ENCODE measurements around the gene FAM219A.

FAM219A gene

DNA sequence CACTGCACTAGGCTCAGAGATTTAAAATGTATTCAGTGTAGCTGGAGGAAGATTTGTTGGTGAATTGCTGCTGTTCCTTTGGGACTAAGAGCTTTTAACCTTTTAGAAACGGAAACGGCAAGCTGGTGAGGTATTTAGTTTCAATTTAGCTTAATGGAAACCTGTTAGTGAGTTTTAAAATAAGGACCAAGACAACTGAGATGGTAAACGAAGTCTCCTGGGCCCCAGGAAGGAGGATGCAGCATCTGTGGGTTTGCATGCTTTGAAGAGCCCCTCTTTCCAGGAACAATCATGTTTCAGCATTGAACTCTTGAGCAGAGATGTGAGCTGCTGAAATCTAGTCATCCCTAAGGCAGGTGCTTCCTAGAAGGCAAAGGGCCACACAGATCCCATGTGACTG, 16.7 kb upstream of the FAM219A start:
- H3K27me3 ChIP-seq (ENCODE audit: insufficient read depth, low read length), result no peaks in the 10 kb centered on the region
- peaks cover 27% of the 10 kb centered on the region for H3K4me1 ChIP-seq (ENCODE audit: insufficient read depth, low read length)
- no peak overlapping the region for H3K4me3 ChIP-seq (ENCODE audit: low read length)
- H2AFZ ChIP-seq (ENCODE audit: low read depth, low read length), result no peak overlapping the region
- H3K36me3 ChIP-seq (ENCODE audit: insufficient read depth, low read length), result no peaks in the 10 kb centered on the region
- no peaks in the 10 kb centered on the region for H3K9me3 ChIP-seq (ENCODE audit: low read length)

DNA sequence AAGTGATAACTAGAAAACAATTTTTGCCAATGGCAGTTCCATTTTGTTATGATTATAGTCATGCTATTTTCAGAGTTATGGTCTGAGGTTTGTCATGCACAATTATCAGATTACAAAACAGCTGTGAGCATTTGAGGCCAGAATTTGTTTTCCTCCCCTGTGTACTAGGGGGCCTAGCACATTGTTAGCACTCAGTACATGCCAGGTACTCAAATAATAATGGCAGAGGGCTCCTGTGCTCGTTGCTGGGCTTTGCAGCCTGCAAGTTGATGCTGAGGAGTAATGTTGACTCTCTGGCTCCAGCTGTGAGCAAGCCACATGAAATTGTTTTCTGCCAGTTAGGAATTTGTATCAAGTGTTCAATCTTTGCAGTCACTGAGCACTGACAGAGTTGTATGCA, 7.1 kb upstream of the FAM219A start:
- no peaks in the 10 kb centered on the region for H3K27me3 ChIP-seq (ENCODE audit: insufficient read depth, low read length)
- H3K36me3 ChIP-seq (ENCODE audit: insufficient read depth, low read length), result no peaks in the 10 kb centered on the region
- no peaks in the 10 kb centered on the region for H3K9me3 ChIP-seq (ENCODE audit: low read length)
- H2AFZ ChIP-seq (ENCODE audit: low read depth, low read length), result no peak overlapping the region
- H3K4me1 ChIP-seq (ENCODE audit: insufficient read depth, low read length), result peaks cover 54% of the 10 kb centered on the region
- H3K4me3 ChIP-seq (ENCODE audit: low read length), result no peak overlapping the region

DNA sequence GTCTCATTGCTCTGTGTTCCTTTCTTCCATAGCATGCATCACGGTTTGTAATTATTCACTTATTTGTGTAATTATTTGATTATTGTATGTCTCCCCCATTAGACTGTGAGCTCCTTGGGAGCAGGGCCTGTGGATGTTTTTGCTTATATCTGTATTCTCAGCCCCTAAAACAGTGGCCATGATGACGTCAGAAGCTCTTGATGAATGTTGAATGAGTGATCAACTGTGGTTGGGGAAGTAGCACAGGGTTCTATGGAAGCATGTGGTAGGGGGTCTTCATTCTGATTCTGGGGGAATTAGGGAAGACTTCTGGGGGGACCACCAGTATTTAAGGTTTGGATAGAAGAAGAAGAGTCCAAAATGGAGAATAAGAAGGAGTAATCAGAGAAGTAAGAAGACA, 6.2 kb upstream of the FAM219A start:
- Histone ChIP-seq H3K4me3 (ENCODE audit: low read length) (no peak overlapping the region), H3K27me3 (ENCODE audit: insufficient read depth, low read length) (no peaks in the 10 kb centered on the region), H3K9me3 (ENCODE audit: low read length) (no peaks in the 10 kb centered on the region)

DNA sequence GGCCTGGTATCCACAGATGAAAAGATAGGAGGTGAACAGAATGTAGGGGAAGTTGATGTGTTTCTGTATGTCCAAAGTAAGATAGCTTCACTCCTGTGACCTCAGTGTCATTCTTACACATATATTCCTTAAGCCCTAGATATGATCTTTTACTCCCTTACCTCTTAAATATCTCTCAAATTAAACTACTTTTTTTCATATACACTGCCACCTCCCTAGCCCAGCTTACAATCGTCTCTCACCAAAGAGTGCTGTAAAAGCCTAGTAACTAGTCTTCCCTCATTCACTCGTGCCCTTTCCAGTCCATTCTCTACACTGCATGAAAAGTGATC, 5.5 kb upstream of the FAM219A start:
- Histone ChIP-seq H2AFZ (ENCODE audit: low read depth, low read length) (no peak overlapping the region), H3K4me1 (ENCODE audit: insufficient read depth, low read length) (peaks cover 66% of the 10 kb centered on the region), H3K9me3 (ENCODE audit: low read length) (no peaks in the 10 kb centered on the region), H3K36me3 (ENCODE audit: insufficient read depth, low read length) (no peaks in the 10 kb centered on the region), H3K4me3 (ENCODE audit: low read length) (no peak overlapping the region), H3K27me3 (ENCODE audit: insufficient read depth, low read length) (no peaks in the 10 kb centered on the region)

More for the DNA sequence above, 6.2 kb upstream of the FAM219A start:
- Histone ChIP-seq H3K36me3 (ENCODE audit: insufficient read depth, low read length) (no peaks in the 10 kb centered on the region), H2AFZ (ENCODE audit: low read depth, low read length) (no peak overlapping the region), H3K4me1 (ENCODE audit: insufficient read depth, low read length) (peaks cover 59% of the 10 kb centered on the region)

DNA sequence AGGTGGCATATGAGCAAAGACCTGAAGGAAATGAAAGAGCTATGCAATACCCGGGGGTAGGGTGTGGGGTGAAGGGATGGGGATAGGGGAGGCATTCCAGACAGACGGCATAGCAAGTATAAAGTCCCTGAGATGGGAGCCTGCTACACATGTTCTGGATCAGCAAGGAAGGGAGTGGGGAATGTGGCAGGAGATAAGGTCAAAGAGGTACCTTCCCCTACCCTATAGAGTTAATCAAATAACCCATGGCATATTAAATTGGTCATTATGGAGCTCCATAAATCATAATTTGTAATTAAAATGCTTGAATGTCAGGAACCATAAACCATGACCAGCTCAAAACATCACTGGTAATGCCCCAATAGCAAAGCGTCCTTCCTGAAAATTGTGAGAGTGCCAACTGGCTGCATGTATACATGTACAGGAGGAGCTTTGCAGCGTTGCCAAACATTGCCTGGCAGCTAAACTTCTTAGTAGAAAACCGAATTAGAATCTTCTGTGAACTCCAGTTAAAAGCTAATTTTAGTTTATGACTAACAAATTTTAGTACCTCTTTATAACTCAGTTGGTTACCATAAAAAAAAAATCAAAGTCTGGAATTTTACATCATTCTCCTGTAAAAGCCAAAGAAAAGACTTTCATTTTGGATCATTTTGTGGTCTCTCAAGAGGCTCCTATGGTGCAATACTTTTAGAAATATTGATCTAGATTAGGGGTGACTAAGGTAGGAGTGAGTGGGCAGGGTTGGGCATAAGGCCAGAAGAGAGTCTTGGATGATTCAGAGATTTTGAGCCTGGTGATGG, 4.9 kb upstream of the FAM219A start:
- Histone ChIP-seq H3K4me1 (ENCODE audit: insufficient read depth, low read length) (peaks cover 68% of the 10 kb centered on the region), H3K4me3 (ENCODE audit: low read length) (no peak overlapping the region), H3K9me3 (ENCODE audit: low read length) (no peaks in the 10 kb centered on the region), H2AFZ (ENCODE audit: low read depth, low read length) (no peak overlapping the region), H3K27me3 (ENCODE audit: insufficient read depth, low read length) (no peaks in the 10 kb centered on the region), H3K36me3 (ENCODE audit: insufficient read depth, low read length) (no peaks in the 10 kb centered on the region)

DNA sequence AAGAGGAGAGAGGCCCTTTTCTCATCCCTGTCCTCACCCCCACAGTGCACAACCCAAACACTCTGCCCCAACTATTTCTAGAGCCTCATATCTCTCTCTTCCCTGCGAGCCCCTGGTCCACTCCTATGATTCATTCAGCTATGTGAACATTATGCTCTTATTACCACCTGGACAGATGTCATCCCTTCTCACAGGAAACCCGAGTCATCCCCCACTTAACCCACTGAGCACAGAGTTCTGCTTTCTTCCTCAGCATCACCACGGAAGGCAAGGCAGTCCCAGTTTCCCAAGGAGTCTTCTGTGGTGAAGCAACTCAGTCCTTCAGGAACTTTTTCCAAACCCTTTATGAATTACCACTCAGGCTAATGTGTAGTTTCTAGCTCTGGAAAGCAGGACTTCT, 1.6 kb upstream of the FAM219A start:
- no peak overlapping the region for H3K4me3 ChIP-seq (ENCODE audit: low read length)
- peaks cover 55% of the 10 kb centered on the region for H3K4me1 ChIP-seq (ENCODE audit: insufficient read depth, low read length)
- no peaks in the 10 kb centered on the region for H3K36me3 ChIP-seq (ENCODE audit: insufficient read depth, low read length)
- no peak overlapping the region for H2AFZ ChIP-seq (ENCODE audit: low read depth, low read length)
- no peaks in the 10 kb centered on the region for H3K9me3 ChIP-seq (ENCODE audit: low read length)
- H3K27me3 ChIP-seq (ENCODE audit: insufficient read depth, low read length), result no peaks in the 10 kb centered on the region

DNA sequence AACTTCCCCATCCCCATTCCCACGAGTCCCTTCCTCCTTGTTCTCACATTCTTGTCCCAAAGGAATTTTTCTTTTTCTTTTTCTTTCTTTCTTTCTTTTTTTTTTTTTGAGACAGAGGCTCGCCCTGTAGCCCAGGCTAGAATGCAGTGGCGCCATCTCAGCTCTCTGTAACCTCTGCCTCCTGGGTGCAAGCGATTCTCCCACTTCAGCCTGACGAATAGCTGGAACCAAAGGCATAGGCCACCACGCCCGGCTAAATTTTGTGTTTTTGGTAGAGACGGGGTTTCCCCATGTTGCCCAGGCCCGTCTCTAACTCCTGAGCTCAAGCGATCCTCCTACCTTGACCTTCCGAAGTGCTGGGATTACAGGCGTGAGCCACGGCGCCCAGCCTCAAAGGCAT, 986 bp upstream of the FAM219A start:
- Histone ChIP-seq H3K4me3 (ENCODE audit: low read length) (peak overlapping the region; percentile 41), H3K4me1 (ENCODE audit: insufficient read depth, low read length) (peaks cover 51% of the 10 kb centered on the region), H2AFZ (ENCODE audit: low read depth, low read length) (no peak overlapping the region), H3K27me3 (ENCODE audit: insufficient read depth, low read length) (no peaks in the 10 kb centered on the region), H3K36me3 (ENCODE audit: insufficient read depth, low read length) (no peaks in the 10 kb centered on the region), H3K9me3 (ENCODE audit: low read length) (no peaks in the 10 kb centered on the region)

DNA sequence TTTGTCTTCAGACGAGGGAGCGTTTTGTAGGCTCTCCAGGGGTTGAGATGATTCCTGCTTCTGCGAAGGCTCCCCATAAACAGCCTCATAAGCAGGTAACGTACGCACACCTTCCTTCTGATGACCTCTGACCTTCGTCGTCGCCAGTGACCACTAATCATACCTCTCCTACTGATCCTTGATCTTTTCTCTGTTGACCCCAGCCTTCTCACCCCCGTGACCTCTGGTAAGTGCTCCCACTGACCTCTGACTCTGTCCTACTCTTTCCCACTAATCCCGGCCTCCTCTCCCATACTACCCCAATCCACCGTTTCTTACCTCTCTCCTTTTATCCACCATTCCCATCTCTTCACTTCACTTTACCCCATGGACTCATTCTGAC, 580 bp upstream of the FAM219A start:
- H3K9me3 ChIP-seq (ENCODE audit: low read length), result no peaks in the 10 kb centered on the region
- no peak overlapping the region for H2AFZ ChIP-seq (ENCODE audit: low read depth, low read length)
- H3K36me3 ChIP-seq (ENCODE audit: insufficient read depth, low read length), result no peaks in the 10 kb centered on the region
- H3K27me3 ChIP-seq (ENCODE audit: insufficient read depth, low read length), result no peaks in the 10 kb centered on the region
- peak overlapping the region; percentile 41 for H3K4me3 ChIP-seq (ENCODE audit: low read length)
- H3K4me1 ChIP-seq (ENCODE audit: insufficient read depth, low read length), result peaks cover 47% of the 10 kb centered on the region

DNA sequence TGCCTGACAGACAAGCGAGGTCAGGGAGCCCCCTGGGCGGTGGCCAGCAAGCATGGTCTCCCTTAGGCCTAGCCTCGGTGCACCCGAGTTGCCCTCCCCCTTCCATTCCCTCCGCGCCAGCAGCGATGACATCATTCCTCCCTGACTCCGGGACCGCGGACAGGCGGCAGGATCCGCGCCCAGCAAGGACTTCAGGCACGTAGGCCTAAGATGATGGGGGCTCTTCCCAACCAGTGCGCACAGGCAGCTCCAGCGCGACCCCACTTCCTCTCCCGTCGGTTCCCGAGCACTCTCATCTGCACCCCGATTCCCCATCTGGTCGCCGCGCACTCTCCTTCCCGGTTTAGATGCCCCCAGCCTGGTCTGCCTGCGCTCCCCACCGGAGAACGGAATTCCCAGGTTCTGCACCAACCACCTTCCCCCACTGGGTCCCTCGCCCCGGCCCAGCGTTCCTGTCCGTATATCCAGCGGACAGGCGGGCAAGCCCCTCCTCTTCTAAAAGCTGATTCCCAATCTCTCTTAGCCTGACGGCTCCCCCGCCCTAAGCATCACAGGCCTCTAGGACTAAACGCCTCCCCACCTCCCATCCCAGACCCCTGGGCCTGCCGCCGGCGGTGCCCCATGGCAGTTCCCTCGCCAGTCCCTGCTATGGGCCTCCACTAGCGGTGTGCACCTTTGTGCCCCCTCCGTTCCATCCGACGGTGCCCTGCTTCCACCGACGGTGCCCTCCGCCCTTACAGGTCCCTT, 931 bp downstream of the FAM219A start:
- no peak overlapping the region for H2AFZ ChIP-seq (ENCODE audit: low read depth, low read length)
- H3K36me3 ChIP-seq (ENCODE audit: insufficient read depth, low read length), result no peaks in the 10 kb centered on the region
- no peaks in the 10 kb centered on the region for H3K9me3 ChIP-seq (ENCODE audit: low read length)
- peaks cover 42% of the 10 kb centered on the region for H3K4me1 ChIP-seq (ENCODE audit: insufficient read depth, low read length)
- H3K27me3 ChIP-seq (ENCODE audit: insufficient read depth, low read length), result no peaks in the 10 kb centered on the region
- peak overlapping the region; percentile 63 for H3K4me3 ChIP-seq (ENCODE audit: low read length)

DNA sequence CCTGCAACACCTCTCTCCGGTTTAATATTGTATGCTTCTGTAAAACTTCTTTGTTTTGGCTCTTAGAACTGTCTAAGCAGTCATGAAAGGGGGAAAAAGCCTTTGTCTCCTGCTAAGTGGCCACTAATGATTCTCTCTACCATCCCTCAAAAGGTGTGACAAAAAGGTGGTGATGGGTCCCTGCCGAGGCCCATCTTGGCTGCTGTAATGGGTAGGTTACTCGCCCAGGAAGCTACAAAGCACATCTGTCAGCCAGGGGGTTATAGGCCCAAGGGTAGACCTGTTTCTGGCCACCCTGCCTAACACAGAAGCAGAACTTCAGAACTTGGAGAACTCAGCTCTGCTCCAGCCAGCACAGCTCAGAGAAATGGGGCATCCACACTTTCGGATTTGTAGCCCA, 1.6 kb downstream of the FAM219A start:
- H3K36me3 ChIP-seq (ENCODE audit: insufficient read depth, low read length), result peaks cover 3% of the 10 kb centered on the region
- no peak overlapping the region for H2AFZ ChIP-seq (ENCODE audit: low read depth, low read length)
- H3K4me3 ChIP-seq (ENCODE audit: low read length), result peak overlapping the region; percentile 63
- H3K9me3 ChIP-seq (ENCODE audit: low read length), result no peaks in the 10 kb centered on the region
- no peaks in the 10 kb centered on the region for H3K27me3 ChIP-seq (ENCODE audit: insufficient read depth, low read length)
- H3K4me1 ChIP-seq (ENCODE audit: insufficient read depth, low read length), result peaks cover 41% of the 10 kb centered on the region

DNA sequence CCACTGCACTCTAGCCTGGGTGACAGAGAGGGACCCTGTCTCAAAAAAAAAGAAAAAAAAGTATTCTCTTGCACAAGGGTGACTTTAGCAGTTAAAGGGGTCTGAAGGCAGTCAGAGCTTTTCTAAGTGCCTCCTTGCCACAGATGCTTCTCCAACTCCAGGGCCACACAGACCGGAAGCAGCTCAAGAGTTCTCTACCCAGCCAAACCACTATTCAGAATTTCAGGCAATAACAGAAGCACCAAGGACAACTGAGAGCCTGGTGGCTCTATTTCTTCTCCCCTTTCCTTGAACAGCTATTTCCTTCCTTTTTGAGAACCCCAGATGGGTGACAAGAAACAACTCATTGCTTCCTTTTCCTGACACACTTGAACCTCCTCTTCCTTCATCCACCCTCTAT, 2.2 kb downstream of the FAM219A start:
- Histone ChIP-seq H3K27me3 (ENCODE audit: insufficient read depth, low read length) (no peaks in the 10 kb centered on the region), H3K9me3 (ENCODE audit: low read length) (no peaks in the 10 kb centered on the region), H3K36me3 (ENCODE audit: insufficient read depth, low read length) (peaks cover 3% of the 10 kb centered on the region), H2AFZ (ENCODE audit: low read depth, low read length) (no peak overlapping the region), H3K4me1 (ENCODE audit: insufficient read depth, low read length) (peaks cover 35% of the 10 kb centered on the region), H3K4me3 (ENCODE audit: low read length) (peak overlapping the region; percentile 63)

DNA sequence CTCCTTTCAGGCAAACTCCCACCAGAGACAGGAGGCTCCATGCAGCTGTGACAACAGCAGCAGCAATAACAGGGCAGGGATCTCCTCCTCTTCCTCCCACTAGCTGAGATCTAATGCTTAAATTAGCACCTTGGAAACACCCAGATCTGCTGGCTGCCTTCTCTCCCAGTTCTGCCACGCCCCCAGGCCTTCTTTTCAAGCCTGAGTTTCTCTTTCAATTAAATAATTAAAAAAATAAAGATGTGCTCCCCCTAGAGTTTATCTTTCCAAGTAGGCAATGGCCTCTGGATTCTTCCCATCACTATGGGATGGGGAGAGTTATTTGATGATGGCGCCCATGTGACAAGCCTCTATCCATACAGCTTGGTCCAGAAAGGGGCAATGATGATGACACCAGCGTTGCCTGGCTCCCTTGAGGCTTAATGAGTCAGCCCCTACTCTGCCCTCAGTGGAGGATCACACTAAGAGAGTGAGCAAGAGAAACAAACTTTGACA, 3.8 kb downstream of the FAM219A start:
- H3K4me1 ChIP-seq (ENCODE audit: insufficient read depth, low read length), result peaks cover 27% of the 10 kb centered on the region
- no peak overlapping the region for H2AFZ ChIP-seq (ENCODE audit: low read depth, low read length)
- H3K4me3 ChIP-seq (ENCODE audit: low read length), result no peak overlapping the region
- H3K9me3 ChIP-seq (ENCODE audit: low read length), result peaks cover 2% of the 10 kb centered on the region
- H3K36me3 ChIP-seq (ENCODE audit: insufficient read depth, low read length), result peaks cover 3% of the 10 kb centered on the region
- H3K27me3 ChIP-seq (ENCODE audit: insufficient read depth, low read length), result no peaks in the 10 kb centered on the region

DNA sequence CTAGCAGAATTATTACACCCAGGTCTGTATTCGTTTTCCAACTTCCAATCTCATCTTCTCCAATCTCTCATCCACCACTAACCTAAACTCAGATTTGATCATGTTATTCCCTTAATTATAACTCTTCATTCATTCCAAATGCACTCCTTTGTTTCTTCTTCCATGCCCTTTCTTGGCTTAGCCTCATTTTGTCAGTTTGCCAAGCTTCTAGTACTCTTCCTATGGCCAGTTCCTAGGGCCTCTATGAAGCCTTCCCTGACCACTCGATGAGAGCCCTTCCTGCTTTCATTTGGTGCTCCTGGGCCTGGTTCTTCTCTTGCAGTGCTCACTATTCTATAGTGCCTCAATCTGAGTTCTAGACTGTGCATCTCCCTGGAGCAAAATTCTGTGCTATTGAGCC, 5.8 kb downstream of the FAM219A start:
- H3K9me3 ChIP-seq (ENCODE audit: low read length), result peaks cover 2% of the 10 kb centered on the region
- H3K36me3 ChIP-seq (ENCODE audit: insufficient read depth, low read length), result peaks cover 3% of the 10 kb centered on the region
- no peak overlapping the region for H3K4me3 ChIP-seq (ENCODE audit: low read length)
- H3K4me1 ChIP-seq (ENCODE audit: insufficient read depth, low read length), result peaks cover 17% of the 10 kb centered on the region
- H2AFZ ChIP-seq (ENCODE audit: low read depth, low read length), result no peak overlapping the region
- no peaks in the 10 kb centered on the region for H3K27me3 ChIP-seq (ENCODE audit: insufficient read depth, low read length)

All from neuron (in vitro differentiated cells).